Measurements from ENCODE around the gene KDM2A. TPM values are rescaled to one million over a fixed set of nuclear protein-coding genes. Genes with fewer than 3 reads are reported as not detected.

The KDM2A gene
- total and polyA plus RNA-seq, 2 experiments from 2014 or later = 25.0 to 54.1 TPM

GRCh38 chr11:67105964-67106363 is 13.1 kb upstream of the KDM2A start:
- no peaks in the 10 kb centered on the region for H3K36me3 Mint-ChIP-seq (ENCODE audit: low read depth)

More at GRCh38 chr11:67105964-67106363, 13.1 kb upstream of the KDM2A start:
- Histone ChIP-seq H3K4me3 (no peak overlapping the region), H3K9me2 (ENCODE audit: insufficient read depth) (no peaks in the 10 kb centered on the region), H3K36me3 (ENCODE audit: insufficient read depth) (no peaks in the 10 kb centered on the region), H3K27ac (ENCODE audit: low read depth) (no peak overlapping the region), H3K27me3 (ENCODE audit: insufficient read depth) (no peaks in the 10 kb centered on the region), H3F3A (replicated peaks; ENCODE audit: low read depth) (no peaks in the 10 kb centered on the region), H3K79me2 (replicated peaks; ENCODE audit: insufficient read depth) (no peaks in the 10 kb centered on the region), H3K4me1 (ENCODE audit: insufficient read depth) (no peaks in the 10 kb centered on the region), H2AFZ (0 out of 2 replicates have a peak overlapping the region, but pooled peaks have one; percentile 43), H4K20me1 (replicated peaks; ENCODE audit: insufficient read depth) (no peaks in the 10 kb centered on the region), H3K4me2 (no peak overlapping the region)
- Mint-ChIP-seq H3K27me3 (ENCODE audit: insufficient read depth, low read depth, poor library complexity) (peaks cover 5% of the 10 kb centered on the region), H3K4me1 (peaks cover 5% of the 10 kb centered on the region; the same call in 1 of the 3 replicates), H3K4me3 (no peak overlapping the region), H3K9me3 (no peaks in the 10 kb centered on the region), H3K27ac (no peak overlapping the region)
- TF ChIP-seq ZNF114 (CRISPR knock-in tag; IDR thresholded peaks at IDR 0.05) = no peak
- no peak for TF ChIP-seq EZH2 (IDR thresholded peaks at IDR 0.05; ENCODE audit: low read depth, unreplicated experiment)
- no peak for TF ChIP-seq STAT1 (IDR thresholded peaks at IDR 0.05; ENCODE audit: unreplicated experiment)
- no peak for TF ChIP-seq EZH2phosphoT487 (IDR thresholded peaks at IDR 0.05; ENCODE audit: unreplicated experiment)
- no peak for TF ChIP-seq ZNF462 (CRISPR knock-in tag; IDR thresholded peaks at IDR 0.05)
- TF ChIP-seq JUNB (IDR thresholded peaks at IDR 0.05; ENCODE audit: unreplicated experiment) = no peak
- TF ChIP-seq CREB1 (CRISPR knock-in tag; IDR thresholded peaks at IDR 0.05; ENCODE audit: low read depth) = no peak
- no peak for TF ChIP-seq CTCF (conservative IDR thresholded peaks at IDR 0.05; ENCODE audit: low read depth in 2 of 2)
- TF ChIP-seq ZNF331 (CRISPR knock-in tag; IDR thresholded peaks at IDR 0.05; ENCODE audit: low read depth) = no peak
- TF ChIP-seq NANOG (IDR thresholded peaks at IDR 0.05; ENCODE audit: borderline replicate concordance) = no peak
- ATAC-seq (no peak), DNase-seq (ENCODE audit: low spot score) (no peak)

All from GM23338 (cell line).